GM10266 (cell line): ENCODE results near the gene DNAJC10.

Experiments
- DNase-seq: peaks from one replicate; pipeline ENCODE4 v3.0.0; 2012; ENCODE audit errors: extremely low spot score
- TF ChIP-seq, protein P1 (sequence below): IDR thresholded peaks from 2 replicates; pipeline ENCODE4 v1.5.1; 2012; ENCODE audit warnings: mild to moderate bottlenecking, low read depth; ENCODE audit not compliant: control insufficient read depth, insufficient read depth; ENCODE audit errors: missing control alignments

The DNAJC10 gene

DNA sequence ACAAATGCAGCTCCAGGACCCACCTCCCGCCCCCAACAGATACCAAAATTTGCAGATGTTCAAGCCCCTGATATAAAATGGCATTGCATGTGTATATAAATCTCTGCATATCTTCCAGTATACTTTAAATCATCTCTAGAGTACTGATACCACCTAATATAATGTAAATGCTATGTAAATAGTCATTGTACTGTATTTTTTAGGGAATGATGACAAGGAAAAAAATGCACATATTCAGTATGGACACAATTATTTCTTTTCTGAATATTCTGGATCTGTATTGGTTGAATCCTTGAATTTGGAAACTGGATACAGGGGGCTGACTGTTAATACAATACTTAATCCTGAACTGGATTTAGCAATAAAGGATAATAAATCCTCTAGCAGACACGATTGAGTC is 82.7 kb downstream of the DNAJC10 start:
- TF ChIP-seq, protein P1, sequence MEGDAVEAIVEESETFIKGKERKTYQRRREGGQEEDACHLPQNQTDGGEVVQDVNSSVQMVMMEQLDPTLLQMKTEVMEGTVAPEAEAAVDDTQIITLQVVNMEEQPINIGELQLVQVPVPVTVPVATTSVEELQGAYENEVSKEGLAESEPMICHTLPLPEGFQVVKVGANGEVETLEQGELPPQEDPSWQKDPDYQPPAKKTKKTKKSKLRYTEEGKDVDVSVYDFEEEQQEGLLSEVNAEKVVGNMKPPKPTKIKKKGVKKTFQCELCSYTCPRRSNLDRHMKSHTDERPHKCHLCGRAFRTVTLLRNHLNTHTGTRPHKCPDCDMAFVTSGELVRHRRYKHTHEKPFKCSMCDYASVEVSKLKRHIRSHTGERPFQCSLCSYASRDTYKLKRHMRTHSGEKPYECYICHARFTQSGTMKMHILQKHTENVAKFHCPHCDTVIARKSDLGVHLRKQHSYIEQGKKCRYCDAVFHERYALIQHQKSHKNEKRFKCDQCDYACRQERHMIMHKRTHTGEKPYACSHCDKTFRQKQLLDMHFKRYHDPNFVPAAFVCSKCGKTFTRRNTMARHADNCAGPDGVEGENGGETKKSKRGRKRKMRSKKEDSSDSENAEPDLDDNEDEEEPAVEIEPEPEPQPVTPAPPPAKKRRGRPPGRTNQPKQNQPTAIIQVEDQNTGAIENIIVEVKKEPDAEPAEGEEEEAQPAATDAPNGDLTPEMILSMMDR = no peak
- DNase-seq = no peak

DNA sequence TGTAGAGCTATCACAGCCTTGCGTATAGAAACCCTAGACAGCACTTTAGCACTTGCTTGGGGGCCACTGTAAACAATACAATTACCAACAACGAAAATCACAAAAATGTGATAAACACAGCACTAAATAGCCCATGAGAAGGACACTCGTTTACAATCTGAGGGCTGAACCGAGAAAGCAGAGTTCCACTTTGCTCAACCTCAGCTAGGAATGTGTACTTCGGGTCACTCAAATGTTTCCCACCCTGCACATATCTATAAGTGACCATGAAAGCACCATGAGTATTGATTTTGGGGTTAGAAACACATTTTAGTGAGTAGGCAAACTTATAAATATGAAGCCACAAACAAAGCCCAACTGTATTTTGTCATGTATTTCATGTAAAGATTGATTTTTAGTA is 88.1 kb downstream of the DNAJC10 start:
- no peak for DNase-seq
- TF ChIP-seq, protein P1 = no peak

DNA sequence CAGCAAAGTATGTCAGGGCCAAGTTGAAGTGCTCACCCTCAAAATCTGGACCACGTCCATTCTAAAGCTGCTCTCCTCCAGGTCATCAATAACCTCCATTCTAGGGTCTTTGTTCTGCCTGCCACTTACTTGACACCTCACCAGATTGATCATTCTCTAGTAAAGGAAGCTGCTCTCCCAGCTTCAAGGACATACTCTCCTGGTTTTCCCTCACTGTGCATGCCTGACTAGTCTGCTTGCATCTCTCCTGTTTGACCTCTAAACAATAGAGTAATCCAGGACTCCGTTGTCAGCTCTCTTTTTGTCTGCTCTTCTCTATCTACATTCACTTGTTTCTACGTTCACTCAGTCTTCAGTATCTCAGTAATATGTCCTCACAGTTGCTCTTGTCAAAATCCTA is 91.3 kb downstream of the DNAJC10 start:
- TF ChIP-seq, protein P1 = no peak

DNA sequence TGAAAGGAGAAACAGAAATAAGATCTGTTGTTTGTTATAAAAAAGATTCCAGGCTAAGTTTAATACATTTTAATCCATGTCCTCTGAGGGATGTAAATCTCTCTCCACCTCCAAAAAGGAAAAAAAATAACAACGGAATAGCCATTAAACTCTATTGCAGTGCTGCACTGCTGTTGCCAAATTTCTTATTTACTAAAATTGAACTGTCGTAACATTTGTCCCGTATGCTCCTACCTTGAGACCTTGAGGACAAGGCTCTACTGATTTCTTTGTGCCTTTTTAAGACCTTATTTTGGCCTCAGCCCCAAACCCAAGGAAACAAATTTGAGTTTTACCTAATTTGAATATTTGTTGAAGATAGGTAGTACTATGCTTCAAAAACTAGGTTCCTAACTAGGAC is 94.0 kb downstream of the DNAJC10 start:
- TF ChIP-seq, protein P1 = no peak
- DNase-seq = no peak

More for the DNA sequence above, 91.3 kb downstream of the DNAJC10 start:
- no peak for DNase-seq

DNA sequence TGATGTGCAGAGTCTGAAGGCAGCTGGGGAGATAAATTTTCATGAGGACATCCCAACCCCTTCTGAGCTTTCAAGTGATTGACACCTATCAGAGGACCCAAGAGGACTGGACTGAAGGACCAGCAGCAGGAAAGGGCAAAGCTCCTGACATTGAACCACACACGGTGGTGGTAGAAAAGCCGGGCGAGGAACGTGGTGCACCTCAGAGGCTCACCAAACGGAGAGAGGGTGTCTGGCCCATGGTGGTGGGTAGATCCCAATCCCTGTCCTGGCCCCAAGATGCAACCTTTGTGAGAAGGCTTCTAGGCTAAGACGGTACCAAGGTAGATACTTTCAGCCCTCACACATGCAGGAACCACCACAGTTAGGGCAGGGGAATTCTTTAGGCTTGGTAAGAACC is 98.3 kb downstream of the DNAJC10 start:
- TF ChIP-seq, protein P1 = no peak
- DNase-seq = no peak

DNA sequence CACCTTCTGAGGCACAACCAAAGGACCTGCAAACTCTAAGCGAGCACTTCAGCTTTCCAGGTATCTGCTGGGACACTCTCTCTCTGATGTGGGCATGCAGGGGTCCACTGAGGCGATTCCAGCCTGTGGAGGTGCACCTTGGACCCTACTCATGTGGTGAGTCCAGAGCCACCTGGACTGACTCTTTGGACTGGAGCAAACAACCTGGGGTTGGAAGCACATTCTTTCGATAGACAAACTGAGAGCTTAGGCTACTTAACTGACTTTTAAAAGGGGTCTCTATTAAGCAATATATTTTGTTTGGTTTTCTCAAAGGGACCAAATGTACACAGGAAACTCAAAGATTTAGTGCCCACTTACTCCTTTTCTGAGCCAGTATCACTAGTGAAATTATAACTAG is 98.7 kb downstream of the DNAJC10 start:
- no peak for DNase-seq
- TF ChIP-seq, protein P1 = no peak

DNA sequence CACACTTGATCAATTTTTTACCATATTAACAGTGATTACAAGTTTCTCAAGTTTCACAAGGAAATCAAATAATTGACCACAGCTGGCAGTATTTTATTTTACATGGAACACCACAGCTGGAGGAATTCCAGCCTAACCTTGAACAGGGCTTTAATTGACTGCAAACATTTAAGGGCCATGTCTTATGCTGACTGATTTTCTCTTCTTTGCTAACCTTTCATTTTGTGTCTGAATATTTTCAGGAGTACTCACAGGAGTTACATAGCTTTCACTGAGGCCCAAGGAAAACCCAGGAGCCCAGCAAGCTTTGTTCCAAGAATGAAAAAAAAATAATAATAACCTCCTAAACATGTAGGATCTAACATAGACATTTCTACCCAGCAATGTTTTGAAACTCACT is 100.8 kb downstream of the DNAJC10 start:
- no peak for DNase-seq
- TF ChIP-seq, protein P1 = no peak
